ENCODE results near the gene IPMK.

- TF ChIP-seq, protein P1, sequence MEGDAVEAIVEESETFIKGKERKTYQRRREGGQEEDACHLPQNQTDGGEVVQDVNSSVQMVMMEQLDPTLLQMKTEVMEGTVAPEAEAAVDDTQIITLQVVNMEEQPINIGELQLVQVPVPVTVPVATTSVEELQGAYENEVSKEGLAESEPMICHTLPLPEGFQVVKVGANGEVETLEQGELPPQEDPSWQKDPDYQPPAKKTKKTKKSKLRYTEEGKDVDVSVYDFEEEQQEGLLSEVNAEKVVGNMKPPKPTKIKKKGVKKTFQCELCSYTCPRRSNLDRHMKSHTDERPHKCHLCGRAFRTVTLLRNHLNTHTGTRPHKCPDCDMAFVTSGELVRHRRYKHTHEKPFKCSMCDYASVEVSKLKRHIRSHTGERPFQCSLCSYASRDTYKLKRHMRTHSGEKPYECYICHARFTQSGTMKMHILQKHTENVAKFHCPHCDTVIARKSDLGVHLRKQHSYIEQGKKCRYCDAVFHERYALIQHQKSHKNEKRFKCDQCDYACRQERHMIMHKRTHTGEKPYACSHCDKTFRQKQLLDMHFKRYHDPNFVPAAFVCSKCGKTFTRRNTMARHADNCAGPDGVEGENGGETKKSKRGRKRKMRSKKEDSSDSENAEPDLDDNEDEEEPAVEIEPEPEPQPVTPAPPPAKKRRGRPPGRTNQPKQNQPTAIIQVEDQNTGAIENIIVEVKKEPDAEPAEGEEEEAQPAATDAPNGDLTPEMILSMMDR (IDR thresholded peaks at IDR 0.05 in 2 of 3, conservative IDR thresholded peaks at IDR 0.05 in 1 of 3; ENCODE audit: insufficient read depth in 2 of 3, low read depth in 1 of 3, low read length in 3 of 3): no peak
- TF ChIP-seq POLR2A (conservative IDR thresholded peaks at IDR 0.05) (no peak), CHD2 (IDR thresholded peaks at IDR 0.05; ENCODE audit: low read depth, low read length) (no peak), ZNF23 (CRISPR knock-in tag; IDR thresholded peaks at IDR 0.05) (no peak), ZNF347 (CRISPR knock-in tag; IDR thresholded peaks at IDR 0.05; ENCODE audit: low read depth) (no peak), BRCA1 (IDR thresholded peaks at IDR 0.05) (no peak), BRCA1 (CRISPR knock-in tag; IDR thresholded peaks at IDR 0.05) (no peak), NR2C2 (CRISPR knock-in tag; IDR thresholded peaks at IDR 0.05) (no peak), NR2C2 (tag; IDR thresholded peaks at IDR 0.05) (no peak), EZH2 (IDR thresholded peaks at IDR 0.05; ENCODE audit: borderline replicate concordance, low read depth, low read length) (no peak), JUN (IDR thresholded peaks at IDR 0.05; ENCODE audit: borderline replicate concordance, low read depth, low read length) (no peak), JUN (CRISPR knock-in tag; IDR thresholded peaks at IDR 0.05; ENCODE audit: borderline replicate concordance) (no peak), BMI1 (IDR thresholded peaks at IDR 0.05; ENCODE audit: low read length) (no peak), ZBTB34 (CRISPR knock-in tag; IDR thresholded peaks at IDR 0.05) (no peak), SREBF2 (CRISPR knock-in tag; IDR thresholded peaks at IDR 0.05) (no peak), POLR2AphosphoS5 (IDR thresholded peaks at IDR 0.05; ENCODE audit: control insufficient read depth, insufficient read depth, low read depth, low read length) (no peak)
- TF ChIP-seq, protein P2, sequence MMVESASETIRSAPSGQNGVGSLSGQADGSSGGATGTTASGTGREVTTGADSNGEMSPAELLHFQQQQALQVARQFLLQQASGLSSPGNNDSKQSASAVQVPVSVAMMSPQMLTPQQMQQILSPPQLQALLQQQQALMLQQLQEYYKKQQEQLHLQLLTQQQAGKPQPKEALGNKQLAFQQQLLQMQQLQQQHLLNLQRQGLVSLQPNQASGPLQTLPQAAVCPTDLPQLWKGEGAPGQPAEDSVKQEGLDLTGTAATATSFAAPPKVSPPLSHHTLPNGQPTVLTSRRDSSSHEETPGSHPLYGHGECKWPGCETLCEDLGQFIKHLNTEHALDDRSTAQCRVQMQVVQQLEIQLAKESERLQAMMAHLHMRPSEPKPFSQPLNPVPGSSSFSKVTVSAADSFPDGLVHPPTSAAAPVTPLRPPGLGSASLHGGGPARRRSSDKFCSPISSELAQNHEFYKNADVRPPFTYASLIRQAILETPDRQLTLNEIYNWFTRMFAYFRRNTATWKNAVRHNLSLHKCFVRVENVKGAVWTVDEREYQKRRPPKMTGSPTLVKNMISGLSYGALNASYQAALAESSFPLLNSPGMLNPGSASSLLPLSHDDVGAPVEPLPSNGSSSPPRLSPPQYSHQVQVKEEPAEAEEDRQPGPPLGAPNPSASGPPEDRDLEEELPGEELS (CRISPR knock-in tag; IDR thresholded peaks at IDR 0.05; ENCODE audit: borderline replicate concordance): no peak
Measured at GRCh38 chr10:58212622-58213021, 55.1 kb downstream of the IPMK start.
